GM12878 (cell line): Measurements from ENCODE around the gene SEC16A. TPM values are rescaled to one million over a fixed set of nuclear protein-coding genes. Genes with fewer than 3 reads are reported as not detected.
A peak's percentile ranks its signal among the peaks of the same experiment; 100 is the strongest.

Experiments
- ATF7 ChIP-seq: fragments of 450-650 bp; IDR thresholded peaks from 2 replicates; pipeline ENCODE4 v1.6.1; 2016; ENCODE audit warnings: low read depth, mild to moderate bottlenecking
- BHLHE40 ChIP-seq, 2 experiments: fragments of 450-650 bp in 1 of 2; IDR thresholded peaks; 2 replicates each; pipeline ENCODE4 v1.6.1; 2011 to 2017; ENCODE audit warnings: low read depth in 2 of 2, borderline replicate concordance in 1 of 2, improper control_type of control experiment in 1 of 2, low read length in 1 of 2, mild to moderate bottlenecking in 1 of 2
- CREB1 ChIP-seq: IDR thresholded peaks from 2 replicates; pipeline ENCODE4 v1.6.1; 2012; ENCODE audit warnings: low read depth, mild to moderate bottlenecking, inconsistent platforms
- DPF2 ChIP-seq: fragments of 450-650 bp; IDR thresholded peaks from 2 replicates; pipeline ENCODE4 v1.6.1; 2017; ENCODE audit warnings: mild to moderate bottlenecking
- MTA3 ChIP-seq: IDR thresholded peaks from 2 replicates; pipeline ENCODE4 v1.6.1; 2012; ENCODE audit warnings: low read length, inconsistent platforms, borderline replicate concordance
- RB1 ChIP-seq: fragments of 450-650 bp; formaldehyde crosslinking; IDR thresholded peaks from 2 replicates; pipeline ENCODE4 v1.6.1; 2017; ENCODE audit warnings: mild to moderate bottlenecking, borderline replicate concordance
- SIN3A ChIP-seq: IDR thresholded peaks from 2 replicates; pipeline ENCODE4 v1.6.1; 2012; ENCODE audit warnings: low read depth, low read length, improper control_type of control experiment
- SMARCA5 ChIP-seq: fragments of 450-650 bp; IDR thresholded peaks from 2 replicates; pipeline ENCODE4 v1.6.1; 2017; ENCODE audit warnings: mild to moderate bottlenecking
- ZZZ3 ChIP-seq: IDR thresholded peaks from 2 replicates; pipeline ENCODE4 v1.6.1; 2011; ENCODE audit warnings: low read depth; ENCODE audit not compliant: control insufficient read depth, insufficient read length
- polyA plus RNA-seq, 11 experiments: library from polyadenylated mRNA; depleted of rRNA in 4 of 11; unstranded in 6 of 11; stranded (reverse) in 5 of 11; fragments of >200 nt; fragmentation: Nextera tagmentation in 4 of 11; fragmentation: Illumina TruSeq in 1 of 11; extraction: Ambion mirVana in 4 of 11; extraction: Trizol in 1 of 11; gene quantifications; 1 replicate in 1 of 11; 2 replicates in 10 of 11; pipeline versions ENCODE4 v1.2.1 to v1.2.3, GENCODE V29; 2011 to 2016; ENCODE audit warnings: inconsistent platforms in 2 of 11, missing spikeins in 2 of 11, low read depth in 1 of 11
- total RNA-seq, 4 experiments: library from RNA; depleted of rRNA in 3 of 4; stranded (reverse); fragments of >200 nt in 3 of 4; fragmentation: Illumina TruSeq in 1 of 4; extraction: Trizol in 1 of 4; gene quantifications; 2 replicates each; pipeline versions ENCODE4 v1.2.1 to v1.2.3, GENCODE V29; 2013 to 2021
- TF ChIP-seq, protein P1 (sequence below): fragments of 450-650 bp; formaldehyde crosslinking; IDR thresholded peaks from 2 replicates; pipeline ENCODE4 v1.5.0; 2022; ENCODE audit warnings: mild to moderate bottlenecking, missing genetic modification characterization
- TF ChIP-seq, protein P2 (sequence below): fragments of 450-650 bp; IDR thresholded peaks from 2 replicates; pipeline ENCODE4 v1.6.1; 2016; ENCODE audit warnings: mild to moderate bottlenecking
- TF ChIP-seq, protein P3 (sequence below): IDR thresholded peaks from 2 replicates; pipeline ENCODE4 v1.6.1; 2012; ENCODE audit warnings: low read depth, low read length, improper control_type of control experiment
- TF ChIP-seq, protein P4 (sequence below): fragments of 450-650 bp; formaldehyde crosslinking; IDR thresholded peaks from 2 replicates; pipeline ENCODE4 v1.4.0; 2022; ENCODE audit warnings: mild to moderate bottlenecking, moderate library complexity
- TF ChIP-seq, protein P5 (sequence below): IDR thresholded peaks from 2 replicates; pipeline ENCODE4 v1.6.1; 2012; ENCODE audit warnings: low read depth, low read length, improper control_type of control experiment
- TF ChIP-seq, protein P6 (sequence below): fragments of 450-650 bp; formaldehyde crosslinking; IDR thresholded peaks from 2 replicates; pipeline ENCODE4 v1.4.0; 2020; ENCODE audit warnings: mild to moderate bottlenecking, moderate library complexity

Gene SEC16A
- total and polyA plus RNA-seq, 10 of the 15 experiments (the other 5 are each of a cell fraction or from before 2014, with no cell fraction given): 9.9 to 59.1 (median 21.7) TPM

DNA sequence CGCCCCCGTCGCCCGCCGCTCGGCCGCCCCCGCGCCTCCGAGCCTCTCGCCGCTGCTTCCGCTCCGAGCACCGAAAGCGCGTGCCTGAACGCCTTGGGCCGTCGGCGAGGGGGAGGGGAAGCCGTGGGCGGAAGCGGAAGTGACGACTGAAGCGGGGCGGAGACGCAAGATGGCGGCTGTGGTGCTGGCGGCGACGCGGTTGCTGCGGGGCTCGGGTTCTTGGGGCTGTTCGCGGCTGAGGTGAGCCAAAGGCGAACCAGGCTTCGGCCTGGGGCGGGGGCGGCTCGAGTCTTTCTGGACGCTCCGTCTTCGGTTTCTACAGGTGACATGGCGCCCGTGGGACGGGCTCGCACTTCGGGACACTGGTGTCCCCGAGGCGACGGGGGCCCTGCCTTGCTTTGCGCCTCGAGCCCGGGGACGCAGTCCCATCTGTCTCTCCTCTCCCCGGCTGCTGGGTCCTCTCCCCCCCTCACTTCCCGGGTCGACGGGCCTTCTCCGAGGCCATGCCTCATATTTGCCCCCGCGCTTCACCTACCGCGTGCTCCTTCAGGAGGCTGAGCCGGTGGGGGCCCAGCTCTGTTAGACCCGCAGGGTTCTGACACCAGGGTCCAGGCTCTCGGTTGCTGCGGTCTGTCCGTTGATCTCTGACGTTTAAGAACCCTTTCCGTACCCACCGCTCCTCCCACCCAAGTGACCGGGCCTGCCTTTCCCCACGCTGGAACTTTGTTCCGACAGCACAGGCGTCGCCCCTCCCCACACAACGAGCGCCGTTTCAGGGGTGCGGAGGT lies 72.1 kb downstream of the SEC16A start, which contains the start of the genes ENTR1 and PMPCA (continued):
- no peak for TF ChIP-seq MTA3
- TF ChIP-seq, protein P1, sequence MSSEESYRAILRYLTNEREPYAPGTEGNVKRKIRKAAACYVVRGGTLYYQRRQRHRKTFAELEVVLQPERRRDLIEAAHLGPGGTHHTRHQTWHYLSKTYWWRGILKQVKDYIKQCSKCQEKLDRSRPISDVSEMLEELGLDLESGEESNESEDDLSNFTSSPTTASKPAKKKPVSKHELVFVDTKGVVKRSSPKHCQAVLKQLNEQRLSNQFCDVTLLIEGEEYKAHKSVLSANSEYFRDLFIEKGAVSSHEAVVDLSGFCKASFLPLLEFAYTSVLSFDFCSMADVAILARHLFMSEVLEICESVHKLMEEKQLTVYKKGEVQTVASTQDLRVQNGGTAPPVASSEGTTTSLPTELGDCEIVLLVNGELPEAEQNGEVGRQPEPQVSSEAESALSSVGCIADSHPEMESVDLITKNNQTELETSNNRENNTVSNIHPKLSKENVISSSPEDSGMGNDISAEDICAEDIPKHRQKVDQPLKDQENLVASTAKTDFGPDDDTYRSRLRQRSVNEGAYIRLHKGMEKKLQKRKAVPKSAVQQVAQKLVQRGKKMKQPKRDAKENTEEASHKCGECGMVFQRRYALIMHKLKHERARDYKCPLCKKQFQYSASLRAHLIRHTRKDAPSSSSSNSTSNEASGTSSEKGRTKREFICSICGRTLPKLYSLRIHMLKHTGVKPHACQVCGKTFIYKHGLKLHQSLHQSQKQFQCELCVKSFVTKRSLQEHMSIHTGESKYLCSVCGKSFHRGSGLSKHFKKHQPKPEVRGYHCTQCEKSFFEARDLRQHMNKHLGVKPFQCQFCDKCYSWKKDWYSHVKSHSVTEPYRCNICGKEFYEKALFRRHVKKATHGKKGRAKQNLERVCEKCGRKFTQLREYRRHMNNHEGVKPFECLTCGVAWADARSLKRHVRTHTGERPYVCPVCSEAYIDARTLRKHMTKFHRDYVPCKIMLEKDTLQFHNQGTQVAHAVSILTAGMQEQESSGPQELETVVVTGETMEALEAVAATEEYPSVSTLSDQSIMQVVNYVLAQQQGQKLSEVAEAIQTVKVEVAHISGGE (CRISPR knock-in tag): no peak
- no peak for TF ChIP-seq ATF7
- TF ChIP-seq, protein P2, sequence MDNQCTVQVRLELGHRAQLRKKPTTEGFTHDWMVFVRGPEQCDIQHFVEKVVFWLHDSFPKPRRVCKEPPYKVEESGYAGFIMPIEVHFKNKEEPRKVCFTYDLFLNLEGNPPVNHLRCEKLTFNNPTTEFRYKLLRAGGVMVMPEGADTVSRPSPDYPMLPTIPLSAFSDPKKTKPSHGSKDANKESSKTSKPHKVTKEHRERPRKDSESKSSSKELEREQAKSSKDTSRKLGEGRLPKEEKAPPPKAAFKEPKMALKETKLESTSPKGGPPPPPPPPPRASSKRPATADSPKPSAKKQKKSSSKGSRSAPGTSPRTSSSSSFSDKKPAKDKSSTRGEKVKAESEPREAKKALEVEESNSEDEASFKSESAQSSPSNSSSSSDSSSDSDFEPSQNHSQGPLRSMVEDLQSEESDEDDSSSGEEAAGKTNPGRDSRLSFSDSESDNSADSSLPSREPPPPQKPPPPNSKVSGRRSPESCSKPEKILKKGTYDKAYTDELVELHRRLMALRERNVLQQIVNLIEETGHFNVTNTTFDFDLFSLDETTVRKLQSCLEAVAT: no peak
- no peak for TF ChIP-seq ZZZ3
- no peak for TF ChIP-seq DPF2
- TF ChIP-seq, protein P3, sequence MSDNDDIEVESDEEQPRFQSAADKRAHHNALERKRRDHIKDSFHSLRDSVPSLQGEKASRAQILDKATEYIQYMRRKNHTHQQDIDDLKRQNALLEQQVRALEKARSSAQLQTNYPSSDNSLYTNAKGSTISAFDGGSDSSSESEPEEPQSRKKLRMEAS: peak; percentile 73
- TF ChIP-seq RB1: no peak
- TF ChIP-seq CREB1: peak; percentile 95
- peak; percentile 80 to 92 for TF ChIP-seq BHLHE40 (IDR thresholded peaks at IDR 0.05; ENCODE audit: borderline replicate concordance in 1 of 2, low read depth in 2 of 2, low read length in 1 of 2)
- TF ChIP-seq, protein P4, sequence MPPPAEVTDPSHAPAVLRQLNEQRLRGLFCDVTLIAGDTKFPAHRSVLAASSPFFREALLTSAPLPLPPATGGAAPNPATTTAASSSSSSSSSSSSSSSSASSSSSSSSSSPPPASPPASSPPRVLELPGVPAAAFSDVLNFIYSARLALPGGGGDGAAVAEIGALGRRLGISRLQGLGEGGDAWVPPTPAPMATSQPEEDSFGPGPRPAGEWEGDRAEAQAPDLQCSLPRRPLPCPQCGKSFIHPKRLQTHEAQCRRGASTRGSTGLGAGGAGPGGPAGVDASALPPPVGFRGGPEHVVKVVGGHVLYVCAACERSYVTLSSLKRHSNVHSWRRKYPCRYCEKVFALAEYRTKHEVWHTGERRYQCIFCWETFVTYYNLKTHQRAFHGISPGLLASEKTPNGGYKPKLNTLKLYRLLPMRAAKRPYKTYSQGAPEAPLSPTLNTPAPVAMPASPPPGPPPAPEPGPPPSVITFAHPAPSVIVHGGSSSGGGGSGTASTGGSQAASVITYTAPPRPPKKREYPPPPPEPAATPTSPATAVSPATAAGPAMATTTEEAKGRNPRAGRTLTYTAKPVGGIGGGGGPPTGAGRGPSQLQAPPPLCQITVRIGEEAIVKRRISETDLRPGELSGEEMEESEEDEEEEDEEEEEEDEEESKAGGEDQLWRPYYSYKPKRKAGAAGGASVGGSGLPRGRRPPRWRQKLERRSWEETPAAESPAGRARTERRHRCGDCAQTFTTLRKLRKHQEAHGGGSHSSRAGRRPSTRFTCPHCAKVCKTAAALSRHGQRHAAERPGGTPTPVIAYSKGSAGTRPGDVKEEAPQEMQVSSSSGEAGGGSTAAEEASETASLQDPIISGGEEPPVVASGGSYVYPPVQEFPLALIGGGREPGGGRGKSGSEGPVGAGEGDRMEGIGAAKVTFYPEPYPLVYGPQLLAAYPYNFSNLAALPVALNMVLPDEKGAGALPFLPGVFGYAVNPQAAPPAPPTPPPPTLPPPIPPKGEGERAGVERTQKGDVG: no peak
- TF ChIP-seq, protein P5, sequence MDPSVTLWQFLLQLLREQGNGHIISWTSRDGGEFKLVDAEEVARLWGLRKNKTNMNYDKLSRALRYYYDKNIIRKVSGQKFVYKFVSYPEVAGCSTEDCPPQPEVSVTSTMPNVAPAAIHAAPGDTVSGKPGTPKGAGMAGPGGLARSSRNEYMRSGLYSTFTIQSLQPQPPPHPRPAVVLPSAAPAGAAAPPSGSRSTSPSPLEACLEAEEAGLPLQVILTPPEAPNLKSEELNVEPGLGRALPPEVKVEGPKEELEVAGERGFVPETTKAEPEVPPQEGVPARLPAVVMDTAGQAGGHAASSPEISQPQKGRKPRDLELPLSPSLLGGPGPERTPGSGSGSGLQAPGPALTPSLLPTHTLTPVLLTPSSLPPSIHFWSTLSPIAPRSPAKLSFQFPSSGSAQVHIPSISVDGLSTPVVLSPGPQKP: peak; percentile 88
- peak; percentile 55; the same call in 1 of the 2 replicates for TF ChIP-seq SIN3A
- TF ChIP-seq, protein P6, sequence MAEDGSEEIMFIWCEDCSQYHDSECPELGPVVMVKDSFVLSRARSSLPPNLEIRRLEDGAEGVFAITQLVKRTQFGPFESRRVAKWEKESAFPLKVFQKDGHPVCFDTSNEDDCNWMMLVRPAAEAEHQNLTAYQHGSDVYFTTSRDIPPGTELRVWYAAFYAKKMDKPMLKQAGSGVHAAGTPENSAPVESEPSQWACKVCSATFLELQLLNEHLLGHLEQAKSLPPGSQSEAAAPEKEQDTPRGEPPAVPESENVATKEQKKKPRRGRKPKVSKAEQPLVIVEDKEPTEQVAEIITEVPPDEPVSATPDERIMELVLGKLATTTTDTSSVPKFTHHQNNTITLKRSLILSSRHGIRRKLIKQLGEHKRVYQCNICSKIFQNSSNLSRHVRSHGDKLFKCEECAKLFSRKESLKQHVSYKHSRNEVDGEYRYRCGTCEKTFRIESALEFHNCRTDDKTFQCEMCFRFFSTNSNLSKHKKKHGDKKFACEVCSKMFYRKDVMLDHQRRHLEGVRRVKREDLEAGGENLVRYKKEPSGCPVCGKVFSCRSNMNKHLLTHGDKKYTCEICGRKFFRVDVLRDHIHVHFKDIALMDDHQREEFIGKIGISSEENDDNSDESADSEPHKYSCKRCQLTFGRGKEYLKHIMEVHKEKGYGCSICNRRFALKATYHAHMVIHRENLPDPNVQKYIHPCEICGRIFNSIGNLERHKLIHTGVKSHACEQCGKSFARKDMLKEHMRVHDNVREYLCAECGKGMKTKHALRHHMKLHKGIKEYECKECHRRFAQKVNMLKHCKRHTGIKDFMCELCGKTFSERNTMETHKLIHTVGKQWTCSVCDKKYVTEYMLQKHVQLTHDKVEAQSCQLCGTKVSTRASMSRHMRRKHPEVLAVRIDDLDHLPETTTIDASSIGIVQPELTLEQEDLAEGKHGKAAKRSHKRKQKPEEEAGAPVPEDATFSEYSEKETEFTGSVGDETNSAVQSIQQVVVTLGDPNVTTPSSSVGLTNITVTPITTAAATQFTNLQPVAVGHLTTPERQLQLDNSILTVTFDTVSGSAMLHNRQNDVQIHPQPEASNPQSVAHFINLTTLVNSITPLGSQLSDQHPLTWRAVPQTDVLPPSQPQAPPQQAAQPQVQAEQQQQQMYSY (CRISPR knock-in tag): no peak
- TF ChIP-seq SMARCA5: no peak
